Activated CD8-positive, alpha-beta memory T cell treated with anti-CD3 and anti-CD28 coated beads for 36 hours (primary cell): ENCODE measurements around the gene USP35. TPM values are rescaled to one million over a fixed set of nuclear protein-coding genes. Genes with fewer than 3 reads are reported as not detected.

Experiments used
- CTCF ChIA-PET: fragments of 350-600 bp; sonication (Branson Sonifier 250); formaldehyde crosslinking; loops from one replicate; lab custom pipeline; 2021; ENCODE audit warnings: antibody characterized with exemption; lab: Charles Lee
- POLR2A ChIA-PET: fragments of 350-600 bp; sonication (Branson Sonifier 250); formaldehyde crosslinking; loops from one replicate; lab custom pipeline; 2021; ENCODE audit warnings: antibody characterized with exemption; lab: Charles Lee
- total RNA-seq, 2 experiments: library from RNA; stranded (reverse); gene quantifications; one replicate each; pipeline ENCODE4 v1.2.3, GENCODE V29; 2021

Gene USP35
- total RNA-seq, 2 experiments from 2014 or later: 4.5 to 5.5 TPM

- CTCF ChIA-PET: interaction anchor here (0.7 kb wide), 1 partner anchor 26 kb away, joined by 3 read pairs; no protein-coding TSS in a partner anchor
- POLR2A ChIA-PET: no interaction called here
Observed at GRCh38 chr11:78192223-78192719, 3.6 kb downstream of the USP35 start.

- POLR2A ChIA-PET: no interaction called here
- CTCF ChIA-PET: no interaction called here
Observed at GRCh38 chr11:78192911-78193351, 4.2 kb downstream of the USP35 start.

- CTCF ChIA-PET: interaction anchor here (1.2 kb wide), 1 partner anchor 93 kb away, joined by 3 read pairs; no protein-coding TSS in a partner anchor
- POLR2A ChIA-PET: no interaction called here
Observed at GRCh38 chr11:78193806-78194205, 5.1 kb downstream of the USP35 start.

- POLR2A ChIA-PET: interaction anchor here (0.5 kb wide), 1 partner anchor 232 kb away, joined by 6 read pairs; no protein-coding TSS in a partner anchor
Observed at GRCh38 chr11:78194490-78194889, 5.8 kb downstream of the USP35 start.

GRCh38 chr11:78195917-78196560 is 7.3 kb downstream of the USP35 start:
- POLR2A ChIA-PET: no interaction called here
- CTCF ChIA-PET: no interaction called here

More at GRCh38 chr11:78194490-78194889, 5.8 kb downstream of the USP35 start:
- CTCF ChIA-PET: interaction anchor here (1.2 kb wide), 1 partner anchor 92 kb away, joined by 3 read pairs; no protein-coding TSS in a partner anchor

- POLR2A ChIA-PET: no interaction called here
- CTCF ChIA-PET: no interaction called here
Observed at GRCh38 chr11:78196661-78197091, 8.0 kb downstream of the USP35 start.

- POLR2A ChIA-PET: no interaction called here
- CTCF ChIA-PET: no interaction called here
Observed at GRCh38 chr11:78197816-78198215, 9.1 kb downstream of the USP35 start.

- CTCF ChIA-PET: no interaction called here
- POLR2A ChIA-PET: no interaction called here
Observed at GRCh38 chr11:78199015-78199652, 10.4 kb downstream of the USP35 start.

GRCh38 chr11:78199653-78200015 is 10.9 kb downstream of the USP35 start:
- ChIA-PET CTCF (no interaction called here), POLR2A (no interaction called here)

GRCh38 chr11:78200061-78200460 is 11.3 kb downstream of the USP35 start:
- ChIA-PET CTCF (no interaction called here), POLR2A (no interaction called here)

GRCh38 chr11:78200553-78200952 is 11.8 kb downstream of the USP35 start:
- ChIA-PET POLR2A (no interaction called here), CTCF (no interaction called here)

- POLR2A ChIA-PET: no interaction called here
- CTCF ChIA-PET: no interaction called here
Observed at GRCh38 chr11:78201096-78201818, 12.5 kb downstream of the USP35 start.

GRCh38 chr11:78202733-78203167 is 14.0 kb downstream of the USP35 start:
- POLR2A ChIA-PET: no interaction called here
- CTCF ChIA-PET: interaction anchor here (1.0 kb wide), 1 partner anchor 248 kb away, joined by 3 read pairs; no protein-coding TSS in a partner anchor

- ChIA-PET CTCF (interaction anchor here (1.0 kb wide), 1 partner anchor 248 kb away, joined by 3 read pairs; no protein-coding TSS in a partner anchor), POLR2A (no interaction called here)
Observed at GRCh38 chr11:78203184-78203583, 14.5 kb downstream of the USP35 start.

GRCh38 chr11:78205256-78205655 is 16.5 kb downstream of the USP35 start:
- CTCF ChIA-PET: no interaction called here

GRCh38 chr11:78205691-78206090 is 17.0 kb downstream of the USP35 start:
- ChIA-PET POLR2A (no interaction called here), CTCF (interaction anchor here (0.5 kb wide), 1 partner anchor 83 kb away, joined by 3 read pairs; no protein-coding TSS in a partner anchor)

More at GRCh38 chr11:78205256-78205655, 16.5 kb downstream of the USP35 start:
- POLR2A ChIA-PET: no interaction called here

- ChIA-PET POLR2A (no interaction called here), CTCF (no interaction called here)
Observed at GRCh38 chr11:78207532-78208256, 19.0 kb downstream of the USP35 start.

GRCh38 chr11:78208257-78209165 is 19.8 kb downstream of the USP35 start:
- ChIA-PET POLR2A (no interaction called here), CTCF (no interaction called here)
